HepG2 (cell line): ENCODE results near the gene TMEM116. TPM values are rescaled to one million over a fixed set of nuclear protein-coding genes. Genes with fewer than 3 reads are reported as not detected.

Source experiments
- ATAC-seq: fragments of 200-7000 bp; cut with Tn5 transposase; 3 replicates; pipeline ENCODE4 v1.9.1; 2020; ENCODE audit warnings: mild to moderate bottlenecking, moderate library complexity
- BruUV-seq: library from RNA; stranded (reverse); fragments of 400-500 nt; replicated peaks from 2 replicates; lab custom pipeline; 2021; lab: Mats Ljungman, UMichigan
- CTCF ChIA-PET: fragments of 300-600 bp; formaldehyde crosslinking; extraction: SDS; loops from one replicate; lab custom pipeline; 2021; ENCODE audit warnings: low total read pairs, inconsistent platforms, low intra/inter-chr PET ratio; lab: Yijun Ruan, JAX
- POLR2A ChIA-PET: fragments of 350-600 bp; sonication (Branson Sonifier 250); formaldehyde crosslinking; loops from one replicate; lab custom pipeline; 2020; ENCODE audit warnings: antibody characterized with exemption, inconsistent platforms; lab: Yijun Ruan, JAX
- DNase-seq: peaks from one replicate; pipeline ENCODE4 v3.0.0-alpha.2; 2015; ENCODE audit warnings: low spot score
- FAIRE-seq: peaks from 3 replicates; lab custom pipeline; 2011; peaks lifted over from hg19 to GRCh38; lab: Jason Lieb, UNC
- H2AFZ ChIP-seq: one replicate; pipeline ENCODE4 v1.6.1; 2011; ENCODE audit warnings: low read length, inconsistent platforms
- H3K27ac ChIP-seq: fragments of 300-600 bp; 3 replicates; pipeline ENCODE4 v1.8.0; 2011; ENCODE audit warnings: mixed run types, mild to moderate bottlenecking, mixed read lengths, low read length, inconsistent platforms; ENCODE audit not compliant: insufficient read depth; ENCODE audit errors: extremely low read length
- H3K27me3 ChIP-seq, 2 experiments: fragments of 200-600 bp in 1 of 2; 2 replicates in 1 of 2; 3 replicates in 1 of 2; pipeline versions ENCODE4 v1.6.0 to v1.8.0; 2011; ENCODE audit warnings: low read length in 2 of 2, mild to moderate bottlenecking in 2 of 2, moderate library complexity in 2 of 2, inconsistent platforms in 1 of 2; ENCODE audit not compliant: insufficient read depth in 2 of 2, control insufficient read depth in 1 of 2
- H3K36me3 ChIP-seq, 2 experiments: fragments of 200-600 bp in 1 of 2; replicated peaks in 1 of 2; 2 replicates in 1 of 2; 3 replicates in 1 of 2; pipeline versions ENCODE4 v1.5.1 to v1.8.0; 2011; ENCODE audit warnings: low read length in 2 of 2, inconsistent platforms in 1 of 2; ENCODE audit not compliant: insufficient read depth in 2 of 2, control insufficient read depth in 1 of 2
- H3K4me1 ChIP-seq: 2 replicates; pipeline ENCODE4 v1.5.1; 2012; ENCODE audit warnings: low read length, inconsistent platforms; ENCODE audit not compliant: insufficient read depth
- H3K4me2 ChIP-seq: 2 replicates; pipeline ENCODE4 v1.6.0; 2011; ENCODE audit warnings: low read depth, low read length, inconsistent platforms
- H3K4me3 ChIP-seq, 3 experiments: fragments of 200-600 bp in 1 of 3; sonication (generic), shearing (Covaris generic) in 1 of 3; replicated peaks in 1 of 3; 2 replicates each; pipeline ENCODE4 v1.5.1; 2011 to 2016; ENCODE audit warnings: low read length in 3 of 3, inconsistent platforms in 2 of 3, low read depth in 2 of 3, mild to moderate bottlenecking in 2 of 3, control low read depth in 1 of 3, mixed read lengths in 1 of 3; ENCODE audit not compliant: insufficient read depth in 1 of 3
- H3K79me2 ChIP-seq: one replicate; pipeline ENCODE4 v1.6.1; 2011; ENCODE audit warnings: low read length, inconsistent platforms; ENCODE audit not compliant: insufficient read depth
- H3K9ac ChIP-seq: 2 replicates; pipeline ENCODE4 v1.6.0; 2011; ENCODE audit warnings: mild to moderate bottlenecking, low read depth, low read length, inconsistent platforms; ENCODE audit not compliant: insufficient read depth
- H3K9me3 ChIP-seq: 2 replicates; pipeline ENCODE4 v1.5.1; 2012; ENCODE audit warnings: mild to moderate bottlenecking, low read length
- H4K20me1 ChIP-seq: 2 replicates; pipeline ENCODE4 v1.6.0; 2011; ENCODE audit warnings: inconsistent platforms, mild to moderate bottlenecking, low read length, moderate library complexity; ENCODE audit not compliant: insufficient read depth
- ATF3 ChIP-seq: sonication (generic); formaldehyde crosslinking; IDR thresholded peaks from 2 replicates; pipeline ENCODE4 v1.4.0; 2020; ENCODE audit warnings: missing genetic modification reagents
- HIVEP1 ChIP-seq: sonication (generic); formaldehyde crosslinking; IDR thresholded peaks from 2 replicates; pipeline ENCODE4 v1.4.0; 2020; ENCODE audit warnings: mild to moderate bottlenecking, missing genetic modification reagents
- MTF1 ChIP-seq: sonication (generic); formaldehyde crosslinking; IDR thresholded peaks from 2 replicates; pipeline ENCODE4 v1.5.0; 2020; ENCODE audit warnings: missing genetic modification reagents
- SRSF1 ChIP-seq: fragments of 200-400 bp; formaldehyde crosslinking; optimal IDR thresholded peaks from 2 replicates; pipeline ENCODE3; 2017; ENCODE audit warnings: mild to moderate bottlenecking, low read depth, low read length, moderate library complexity
- SRY ChIP-seq: sonication (generic); formaldehyde crosslinking; IDR thresholded peaks from 2 replicates; pipeline ENCODE4 v1.8.0; 2022; ENCODE audit warnings: mild to moderate bottlenecking, missing genetic modification reagents
- TAF1 ChIP-seq: sonication (generic); formaldehyde crosslinking; IDR thresholded peaks from 2 replicates; pipeline ENCODE4 v1.4.0; 2020; ENCODE audit warnings: missing genetic modification reagents
- ZFYVE20 ChIP-seq: sonication (generic); formaldehyde crosslinking; IDR thresholded peaks from 2 replicates; pipeline ENCODE4 v1.8.0; 2023; ENCODE audit warnings: low read depth, mild to moderate bottlenecking, moderate library complexity, missing genetic modification reagents, borderline replicate concordance
- ZNF431 ChIP-seq: sonication (generic); formaldehyde crosslinking; IDR thresholded peaks from 2 replicates; pipeline ENCODE4 v1.9.0; 2022; ENCODE audit warnings: missing genetic modification reagents, low read depth, mild to moderate bottlenecking, borderline replicate concordance
- ZNF567 ChIP-seq: sonication (generic); formaldehyde crosslinking; IDR thresholded peaks from 2 replicates; pipeline ENCODE4 v1.8.1; 2023; ENCODE audit warnings: mild to moderate bottlenecking, missing genetic modification reagents, borderline replicate concordance
- ZNF644 ChIP-seq: IDR thresholded peaks from 2 replicates; pipeline ENCODE4 v1.6.1; 2016; ENCODE audit warnings: low read depth
- ZNF709 ChIP-seq: sonication (generic); formaldehyde crosslinking; IDR thresholded peaks from 2 replicates; pipeline ENCODE4 v1.5.0; 2020; ENCODE audit warnings: mild to moderate bottlenecking, missing genetic modification reagents
- in situ Hi-C: cut with HindIII; loops from 2 replicates; pipeline ENCODE4 v1.10.0; 2017; ENCODE audit warnings: low pct_unique_long_range_greater_than_20kb; ENCODE audit not compliant: extremely low pct_ligation_motif_present
- intact Hi-C: fragments of 100-400 bp; cut with micrococcal nuclease; formaldehyde crosslinking; loops from one replicate; pipeline ENCODE4 v1.10.0; 2022; ENCODE audit not compliant: unreplicated experiment
- polyA plus RNA-seq, 8 experiments: library from polyadenylated mRNA; depleted of rRNA in 3 of 8; stranded (reverse) in 7 of 8; unstranded in 1 of 8; fragments of >200 nt; fragmentation: Illumina TruSeq in 4 of 8; extraction: Trizol in 4 of 8; gene quantifications; 2 replicates each; pipeline versions ENCODE4 v1.2.1 to v1.2.3, GENCODE V29; 2011 to 2016; ENCODE audit warnings: low read depth in 4 of 8, missing spikeins in 1 of 8, mixed read lengths in 1 of 8; ENCODE audit not compliant: insufficient read depth in 1 of 8
- total RNA-seq, 5 experiments: library from RNA; depleted of rRNA; stranded (reverse); fragments of >200 nt; fragmentation: Illumina TruSeq; extraction: Trizol; gene quantifications; 2 replicates each; pipeline ENCODE4 v1.2.3, GENCODE V29; 2016; ENCODE audit warnings: low read depth in 1 of 5
- TF ChIP-seq, protein P1 (sequence below): sonication (generic); formaldehyde crosslinking; IDR thresholded peaks from 2 replicates; pipeline ENCODE4 v1.4.0; 2020; ENCODE audit warnings: mild to moderate bottlenecking, missing genetic modification reagents
- TF ChIP-seq, protein P2 (sequence below): sonication (generic); formaldehyde crosslinking; IDR thresholded peaks from 2 replicates; pipeline ENCODE4 v1.4.0; 2020; ENCODE audit warnings: mild to moderate bottlenecking, missing genetic modification reagents
- TF ChIP-seq, protein P3 (sequence below): sonication (generic); formaldehyde crosslinking; IDR thresholded peaks from 2 replicates; pipeline ENCODE4 v1.4.0; 2020; ENCODE audit warnings: missing genetic modification reagents

TMEM116 gene
- total and polyA plus RNA-seq, 2 of the 13 experiments (the other 11 are each of a cell fraction or from before 2014, with no cell fraction given), result 14.0 to 17.8 TPM

GRCh38 chr12:111936869-111937268 is 76.1 kb downstream of the TMEM116 start:
- 0 out of 5 replicates have a peak, but pooled peaks cover 0 to 3% of the 10 kb centered on the region in 2 experiments for H3K36me3 ChIP-seq
- in situ Hi-C loops (no loop called here), intact Hi-C loops (no loop called here)
- no peak overlapping the region for H3K27ac ChIP-seq
- POLR2A ChIA-PET, result interaction anchor here (1.5 kb wide), 1 partner anchor 76 kb away, joined by 4 read pairs; the partner anchor contains the start of genes ERP29 and TMEM116
- H2AFZ ChIP-seq, result no peak overlapping the region
- no peak for ATAC-seq
- no TSS peak for BruUV-seq
- no peaks in the 10 kb centered on the region for H3K4me1 ChIP-seq
- H3K9ac ChIP-seq, result no peak overlapping the region
- DNase-seq, result no peak
- CTCF ChIA-PET, result no interaction called here
- H4K20me1 ChIP-seq, result no peaks in the 10 kb centered on the region
- H3K27me3 ChIP-seq, result no peaks in the 10 kb centered on the region
- FAIRE-seq, result no peak
- H3K4me2 ChIP-seq, result no peak overlapping the region
- no peak overlapping the region for H3K4me3 ChIP-seq
- H3K9me3 ChIP-seq, result no peaks in the 10 kb centered on the region
- H3K79me2 ChIP-seq, result no peaks in the 10 kb centered on the region
- TF ChIP-seq SRSF1 (no peak), ZNF567 (CRISPR knock-in tag) (no peak), MTF1 (CRISPR knock-in tag) (no peak), TAF1 (CRISPR knock-in tag) (no peak), ZNF431 (no peak), ATF3 (no peak), SRY (CRISPR knock-in tag) (no peak), ZNF709 (CRISPR knock-in tag) (no peak), ZNF644 (CRISPR knock-in tag) (no peak), ZFYVE20 (CRISPR knock-in tag) (no peak), HIVEP1 (CRISPR knock-in tag) (no peak)
- TF ChIP-seq, protein P1, sequence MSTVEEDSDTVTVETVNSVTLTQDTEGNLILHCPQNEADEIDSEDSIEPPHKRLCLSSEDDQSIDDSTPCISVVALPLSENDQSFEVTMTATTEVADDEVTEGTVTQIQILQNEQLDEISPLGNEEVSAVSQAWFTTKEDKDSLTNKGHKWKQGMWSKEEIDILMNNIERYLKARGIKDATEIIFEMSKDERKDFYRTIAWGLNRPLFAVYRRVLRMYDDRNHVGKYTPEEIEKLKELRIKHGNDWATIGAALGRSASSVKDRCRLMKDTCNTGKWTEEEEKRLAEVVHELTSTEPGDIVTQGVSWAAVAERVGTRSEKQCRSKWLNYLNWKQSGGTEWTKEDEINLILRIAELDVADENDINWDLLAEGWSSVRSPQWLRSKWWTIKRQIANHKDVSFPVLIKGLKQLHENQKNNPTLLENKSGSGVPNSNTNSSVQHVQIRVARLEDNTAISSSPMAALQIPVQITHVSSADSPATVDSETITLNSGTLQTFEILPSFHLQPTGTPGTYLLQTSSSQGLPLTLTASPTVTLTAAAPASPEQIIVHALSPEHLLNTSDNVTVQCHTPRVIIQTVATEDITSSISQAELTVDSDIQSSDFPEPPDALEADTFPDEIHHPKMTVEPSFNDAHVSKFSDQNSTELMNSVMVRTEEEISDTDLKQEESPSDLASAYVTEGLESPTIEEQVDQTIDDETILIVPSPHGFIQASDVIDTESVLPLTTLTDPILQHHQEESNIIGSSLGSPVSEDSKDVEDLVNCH (CRISPR knock-in tag), result no peak
- TF ChIP-seq, protein P2, sequence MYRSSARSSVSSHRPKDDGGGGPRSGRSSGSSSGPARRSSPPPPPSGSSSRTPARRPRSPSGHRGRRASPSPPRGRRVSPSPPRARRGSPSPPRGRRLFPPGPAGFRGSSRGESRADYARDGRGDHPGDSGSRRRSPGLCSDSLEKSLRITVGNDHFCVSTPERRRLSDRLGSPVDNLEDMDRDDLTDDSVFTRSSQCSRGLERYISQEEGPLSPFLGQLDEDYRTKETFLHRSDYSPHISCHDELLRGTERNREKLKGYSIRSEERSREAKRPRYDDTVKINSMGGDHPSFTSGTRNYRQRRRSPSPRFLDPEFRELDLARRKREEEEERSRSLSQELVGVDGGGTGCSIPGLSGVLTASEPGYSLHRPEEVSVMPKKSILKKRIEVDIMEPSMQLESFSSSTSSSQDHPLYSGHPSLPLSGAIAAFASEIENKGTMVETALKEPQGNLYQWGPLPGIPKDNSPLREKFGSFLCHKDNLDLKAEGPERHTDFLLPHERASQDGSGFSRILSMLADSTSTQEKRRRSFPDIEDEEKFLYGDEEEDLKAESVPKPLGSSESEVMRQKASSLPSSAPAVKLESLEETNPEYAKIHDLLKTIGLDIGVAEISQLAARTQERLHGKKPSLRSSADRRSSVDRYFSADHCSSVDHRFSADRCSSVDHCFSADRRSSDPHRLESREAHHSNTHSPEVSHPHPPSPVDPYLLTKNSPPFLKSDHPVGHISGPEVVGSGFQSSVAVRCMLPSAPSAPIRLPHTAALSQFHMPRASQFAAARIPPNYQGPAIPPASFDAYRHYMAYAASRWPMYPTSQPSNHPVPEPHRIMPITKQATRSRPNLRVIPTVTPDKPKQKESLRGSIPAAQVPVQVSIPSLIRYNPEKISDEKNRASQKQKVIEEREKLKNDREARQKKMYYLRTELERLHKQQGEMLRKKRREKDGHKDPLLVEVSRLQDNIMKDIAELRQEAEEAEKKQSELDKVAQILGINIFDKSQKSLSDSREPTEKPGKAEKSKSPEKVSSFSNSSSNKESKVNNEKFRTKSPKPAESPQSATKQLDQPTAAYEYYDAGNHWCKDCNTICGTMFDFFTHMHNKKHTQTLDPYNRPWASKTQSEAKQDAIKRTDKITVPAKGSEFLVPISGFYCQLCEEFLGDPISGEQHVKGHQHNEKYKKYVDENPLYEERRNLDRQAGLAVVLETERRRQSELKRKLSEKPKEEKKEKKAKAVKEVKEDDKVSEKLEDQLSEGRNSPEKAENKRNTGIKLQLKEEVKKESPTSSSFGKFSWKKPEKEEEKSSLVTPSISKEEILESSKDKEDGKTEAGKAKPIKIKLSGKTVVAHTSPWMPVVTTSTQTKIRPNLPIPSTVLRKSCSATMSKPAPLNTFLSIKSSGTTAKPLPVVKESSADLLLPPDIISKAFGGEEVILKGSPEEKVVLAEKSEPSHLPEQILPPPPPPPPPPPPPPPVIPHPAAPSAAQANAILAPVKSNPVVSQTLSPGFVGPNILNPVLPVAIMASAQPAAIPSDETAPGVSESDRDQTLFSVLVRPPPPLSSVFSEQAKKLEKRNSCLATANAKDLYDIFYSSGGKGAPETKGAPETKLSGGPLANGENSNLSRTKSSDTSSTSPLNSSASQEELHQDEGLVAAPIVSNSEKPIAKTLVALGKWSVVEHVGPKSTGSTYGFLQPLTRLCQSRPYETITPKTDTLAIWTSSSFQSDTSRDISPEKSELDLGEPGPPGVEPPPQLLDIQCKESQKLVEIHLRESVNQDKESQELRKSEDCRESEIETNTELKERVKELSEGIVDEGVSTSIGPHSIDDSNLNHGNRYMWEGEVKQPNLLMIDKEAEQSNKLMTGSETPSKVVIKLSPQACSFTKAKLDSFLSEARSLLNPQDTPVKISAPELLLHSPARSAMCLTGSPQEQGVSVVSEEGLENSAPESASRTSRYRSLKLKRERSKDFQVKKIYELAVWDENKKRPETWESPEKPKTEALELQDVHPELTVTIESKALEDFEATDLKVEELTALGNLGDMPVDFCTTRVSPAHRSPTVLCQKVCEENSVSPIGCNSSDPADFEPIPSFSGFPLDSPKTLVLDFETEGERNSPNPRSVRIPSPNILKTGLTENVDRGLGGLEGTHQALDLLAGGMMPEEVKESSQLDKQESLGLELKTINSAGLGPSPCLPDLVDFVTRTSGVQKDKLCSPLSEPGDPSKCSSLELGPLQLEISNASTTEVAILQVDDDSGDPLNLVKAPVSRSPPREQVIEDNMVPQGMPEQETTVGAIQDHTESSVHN, result no peak
- TF ChIP-seq, protein P3, sequence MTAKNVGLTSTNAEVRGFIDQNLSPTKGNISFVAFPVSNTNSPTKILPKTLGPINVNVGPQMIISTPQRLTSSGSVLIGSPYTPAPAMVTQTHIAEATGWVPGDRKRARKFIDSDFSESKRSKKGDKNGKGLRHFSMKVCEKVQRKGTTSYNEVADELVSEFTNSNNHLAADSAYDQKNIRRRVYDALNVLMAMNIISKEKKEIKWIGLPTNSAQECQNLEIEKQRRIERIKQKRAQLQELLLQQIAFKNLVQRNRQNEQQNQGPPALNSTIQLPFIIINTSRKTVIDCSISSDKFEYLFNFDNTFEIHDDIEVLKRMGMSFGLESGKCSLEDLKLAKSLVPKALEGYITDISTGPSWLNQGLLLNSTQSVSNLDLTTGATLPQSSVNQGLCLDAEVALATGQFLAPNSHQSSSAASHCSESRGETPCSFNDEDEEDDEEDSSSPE (CRISPR knock-in tag), result no peak
